ENCODE data around the gene ACTL7B. TPM values are rescaled to one million over a fixed set of nuclear protein-coding genes. Genes with fewer than 3 reads are reported as not detected.

ACTL7B gene
- total and polyA plus RNA-seq, 2 of the 8 experiments (the other 6 are each of a cell fraction or from before 2014, with no cell fraction given) = not detected

DNA sequence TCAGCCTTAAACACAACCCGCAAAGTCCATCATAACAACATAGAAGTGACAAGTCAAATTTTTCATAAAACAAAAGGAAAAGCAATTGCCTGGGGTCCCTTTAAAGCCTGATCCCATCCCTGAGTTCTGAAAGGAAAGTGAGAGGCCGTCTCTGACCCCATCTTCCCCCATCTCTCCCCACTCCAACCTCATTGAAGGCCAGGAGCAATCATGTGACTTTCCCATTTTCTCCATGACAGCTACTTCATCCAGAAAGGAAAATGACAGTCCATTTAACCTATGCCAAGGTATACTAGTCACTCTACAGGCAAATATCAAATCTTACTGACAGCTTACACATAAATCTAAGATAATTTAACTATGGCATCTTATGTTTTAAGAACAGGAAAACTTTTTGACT lies 21.7 kb upstream of the ACTL7B start:
- H3K27ac ChIP-seq (ENCODE audit: low read depth, low read length) = no peak overlapping the region
- no peak overlapping the region for H2BK120ac ChIP-seq (replicated peaks; ENCODE audit: low read depth, low read length)
- no peak overlapping the region for H2BK20ac ChIP-seq (ENCODE audit: low read length)
- H3K36me3 ChIP-seq (ENCODE audit: control insufficient read depth in 2 of 4, insufficient read depth in 4 of 4, low read length in 3 of 4) = peaks cover 5 to 48% (median 32%) of the 10 kb centered on the region in 4 experiments
- no peak overlapping the region for H3K4me2 ChIP-seq (ENCODE audit: insufficient read depth in 1 of 2, low read depth in 2 of 2, low read length in 2 of 2)
- H4K91ac ChIP-seq (replicated peaks; ENCODE audit: insufficient read length, low read length) = no peak overlapping the region
- 94% methylated on average over 2 of the region's 2 CpGs; no CpG with 5 or more reads in 1 of the 2 experiments for WGBS, 2 experiments (ENCODE audit: extremely low coverage in 1 of 2, insufficient coverage in 1 of 2, insufficient read length in 1 of 2, insufficient replicate concordance in 2 of 2, low coverage in 1 of 2, low lambda C conversion rate in 2 of 2, missing lambda C conversion rate in 1 of 2)
- H4K5ac ChIP-seq (ENCODE audit: insufficient read length, low read depth, low read length) = no peak overlapping the region
- H2BK5ac ChIP-seq (ENCODE audit: low read depth, low read length) = no peak overlapping the region
- no peak overlapping the region for H3K18ac ChIP-seq (ENCODE audit: extremely low read depth, low read length)
- H3K9ac ChIP-seq (replicated peaks in 1 of 4; ENCODE audit: extremely low read depth in 1 of 4, low read depth in 3 of 4, low read length in 3 of 4) = no peak overlapping the region
- no peak for FAIRE-seq
- no peak overlapping the region for H2BK15ac ChIP-seq (ENCODE audit: low read length)
- no peak overlapping the region for H2AFZ ChIP-seq (ENCODE audit: low read length)
- H3K4me3 ChIP-seq (ENCODE audit: extremely low read depth in 1 of 4, insufficient read depth in 2 of 4, low read depth in 3 of 4, low read length in 4 of 4) = no peak overlapping the region
- H4K20me1 ChIP-seq (replicated peaks in 1 of 2; ENCODE audit: control insufficient read depth in 1 of 2, insufficient read depth in 2 of 2, low read length in 2 of 2) = no peaks in the 10 kb centered on the region
- no peak overlapping the region for H2AK5ac ChIP-seq (ENCODE audit: low read depth, low read length)
- no peak overlapping the region for H3K4ac ChIP-seq (replicated peaks; ENCODE audit: insufficient read length, low read depth, low read length)
- H2BK12ac ChIP-seq (ENCODE audit: low read depth, low read length) = no peak overlapping the region
- no peaks in the 10 kb centered on the region for H3K79me2 ChIP-seq (ENCODE audit: control insufficient read depth in 1 of 2, insufficient read depth in 2 of 2, low read length in 2 of 2)
- DNase-seq (ENCODE audit: low read depth in 1 of 2, low spot score in 2 of 2) = no peak
- no peaks in the 10 kb centered on the region for H3K9me3 ChIP-seq (ENCODE audit: insufficient read depth in 2 of 2, low read depth in 1 of 2, low read length in 1 of 2)
- H3K56ac ChIP-seq (replicated peaks; ENCODE audit: insufficient read length, low read depth, low read length) = no peak overlapping the region
- H4K8ac ChIP-seq (ENCODE audit: extremely low read depth, insufficient read depth, low read length) = no peak overlapping the region
- H3K14ac ChIP-seq (ENCODE audit: insufficient read length) = no peak overlapping the region
- no peak overlapping the region for H3K23ac ChIP-seq (ENCODE audit: insufficient read length)
- TF ChIP-seq CTBP2 (IDR thresholded peaks at IDR 0.05; ENCODE audit: borderline replicate concordance, insufficient read depth, insufficient read length, low read length) (no peak), SP4 (IDR thresholded peaks at IDR 0.05; ENCODE audit: low read length) (no peak), CBX8 (IDR thresholded peaks at IDR 0.05; ENCODE audit: borderline replicate concordance, low read depth, low read length) (no peak)
- H3K23me2 ChIP-seq (ENCODE audit: low read depth, low read length) = no peaks in the 10 kb centered on the region
- CTCF ChIA-PET (ENCODE audit: partially characterized antibody) = interaction anchor here (0.6 to 1.3 kb wide), 4 partner anchors 24 to 562 kb away, joined by 3 to 4 read pairs (median 3); no protein-coding TSS in a partner anchor
- POLR2A ChIA-PET (ENCODE audit: partially characterized antibody) = no interaction called here
- H3K79me1 ChIP-seq (ENCODE audit: low read depth, low read length) = no peaks in the 10 kb centered on the region
- no peaks in the 10 kb centered on the region for H3K27me3 ChIP-seq (replicated peaks in 1 of 4; ENCODE audit: control insufficient read depth in 3 of 4, extremely low read depth in 1 of 4, insufficient read depth in 3 of 4, low read length in 3 of 4)
- H3K4me1 ChIP-seq (replicated peaks in 1 of 4; ENCODE audit: control insufficient read depth in 3 of 4, insufficient read depth in 4 of 4, low read length in 3 of 4) = no peaks in the 10 kb centered on the region
